Stimulated activated naive CD4-positive, alpha-beta T cell (primary cell): ENCODE measurements around the gene NBAS.
A peak's percentile ranks its signal among the peaks of the same experiment; 100 is the strongest.

ENCODE experiments used
- DNase-seq, 6 experiments: peaks; one replicate each; lab custom pipeline; 2025; lab: John Stamatoyannopoulos, UW

Gene NBAS

DNA sequence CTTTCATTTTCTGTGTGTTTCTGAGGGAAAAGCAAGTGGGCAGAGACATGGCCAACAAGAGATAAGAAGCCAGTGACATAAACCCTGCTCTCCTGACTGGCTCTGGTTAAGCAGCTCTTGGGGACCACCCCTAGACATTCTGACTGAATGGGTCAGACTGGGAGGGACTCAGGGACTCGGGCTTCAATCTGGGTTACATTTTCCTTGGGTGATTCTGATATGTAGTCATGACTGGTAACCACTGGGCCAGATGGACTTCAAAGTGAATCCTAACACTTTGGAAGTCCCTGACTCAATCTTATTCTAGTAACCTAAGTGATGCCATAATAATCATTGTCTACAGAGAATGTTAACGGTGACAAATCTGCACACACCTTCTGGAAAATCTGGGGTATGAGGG lies 397.8 kb downstream of the NBAS start:
- DNase-seq = no peak

DNA sequence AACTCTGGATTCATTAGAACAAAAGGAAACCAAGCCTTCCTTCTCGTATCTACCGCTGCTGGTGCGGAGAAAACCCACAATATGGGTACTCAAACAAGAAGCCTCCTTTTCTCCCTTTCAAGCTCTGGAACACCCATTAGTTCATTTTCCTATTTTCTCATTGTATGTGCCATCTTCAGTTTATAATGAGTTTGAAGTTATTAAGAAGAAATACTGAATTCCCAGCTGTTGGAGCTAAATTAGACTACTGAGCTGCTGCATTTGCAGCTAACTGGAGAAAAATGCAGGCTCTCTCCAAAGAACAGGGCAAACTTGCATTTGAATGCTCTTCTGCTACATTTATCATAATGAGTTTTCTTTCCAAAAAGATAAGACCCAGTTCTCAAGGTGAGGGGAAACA lies 398.5 kb downstream of the NBAS start:
- DNase-seq = no peak

DNA sequence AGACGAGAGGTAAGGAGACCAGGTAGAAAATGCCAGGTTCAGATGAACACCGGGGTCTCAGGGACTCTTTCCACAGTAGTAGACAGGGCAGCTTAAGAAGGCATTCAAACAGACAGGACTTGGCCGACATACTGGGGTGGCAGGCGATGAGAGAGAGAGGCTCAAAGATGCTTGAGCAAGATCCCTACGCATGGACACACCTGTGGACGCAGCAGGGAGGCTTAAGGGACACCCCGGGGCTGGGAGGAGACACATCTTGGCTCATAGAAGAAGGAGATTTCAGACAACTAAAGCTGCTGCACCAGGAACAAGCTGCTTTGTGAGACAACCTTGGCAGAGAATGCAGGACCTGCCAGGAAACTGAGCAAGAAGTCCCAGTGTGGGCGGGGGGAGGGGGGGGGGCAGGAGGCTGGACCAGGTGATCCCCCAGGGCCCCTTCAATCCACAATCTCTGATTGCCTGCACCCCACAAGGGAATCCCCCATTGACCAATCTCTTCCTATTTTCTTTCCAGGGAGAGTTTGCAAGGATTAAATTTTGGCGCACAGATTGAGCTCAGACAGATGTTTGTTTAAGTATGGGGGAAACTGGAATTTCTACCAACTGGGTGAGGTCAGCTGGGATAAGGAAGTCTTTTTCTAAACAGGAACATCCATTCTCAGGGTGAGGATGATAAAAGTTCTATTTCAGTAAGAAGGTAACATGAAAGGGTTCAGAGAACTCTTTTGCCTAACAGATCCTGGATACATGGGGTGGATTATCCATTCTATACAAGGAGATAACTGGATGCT lies 400.7 kb downstream of the NBAS start:
- no peak for DNase-seq

DNA sequence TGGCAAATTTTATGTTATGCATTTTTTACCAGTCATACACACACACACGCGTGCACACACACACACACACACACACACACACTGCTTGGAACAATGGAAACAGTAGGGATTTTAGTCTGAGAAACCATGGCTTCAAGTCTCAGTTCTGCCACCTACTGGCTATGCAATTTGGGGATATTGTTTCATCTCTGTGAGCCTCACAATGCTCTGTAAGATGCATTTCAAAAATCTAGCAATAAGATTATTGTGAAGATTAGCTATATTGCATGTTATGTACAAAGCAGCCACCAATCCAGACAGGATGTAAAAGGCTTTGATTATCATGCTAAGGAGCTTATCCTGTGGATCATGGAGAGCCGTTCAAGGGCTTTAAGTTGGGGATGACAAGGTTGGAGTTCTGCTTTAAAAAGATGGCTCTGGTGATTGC lies 401.4 kb downstream of the NBAS start:
- DNase-seq = peak in 2 of 6 experiments; percentile 4 to 8

DNA sequence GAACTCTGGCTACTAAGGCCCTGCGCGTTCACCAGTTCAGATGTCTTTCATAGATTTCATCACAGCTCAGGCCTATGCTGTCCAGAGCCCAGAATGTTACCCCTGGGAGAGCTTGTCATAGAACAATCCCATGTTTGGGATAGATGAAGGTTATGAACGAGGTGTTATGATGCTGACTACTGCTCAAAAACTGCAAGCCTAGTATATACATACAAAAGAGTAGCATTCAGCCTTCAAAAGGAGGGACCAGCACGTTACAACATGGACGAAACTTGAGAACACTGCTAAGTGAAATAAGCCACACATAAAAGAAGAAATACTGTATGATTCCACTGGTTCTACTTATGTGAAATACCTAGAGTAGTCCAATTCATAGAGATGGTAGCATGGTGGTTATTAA lies 401.9 kb downstream of the NBAS start:
- no peak for DNase-seq

DNA sequence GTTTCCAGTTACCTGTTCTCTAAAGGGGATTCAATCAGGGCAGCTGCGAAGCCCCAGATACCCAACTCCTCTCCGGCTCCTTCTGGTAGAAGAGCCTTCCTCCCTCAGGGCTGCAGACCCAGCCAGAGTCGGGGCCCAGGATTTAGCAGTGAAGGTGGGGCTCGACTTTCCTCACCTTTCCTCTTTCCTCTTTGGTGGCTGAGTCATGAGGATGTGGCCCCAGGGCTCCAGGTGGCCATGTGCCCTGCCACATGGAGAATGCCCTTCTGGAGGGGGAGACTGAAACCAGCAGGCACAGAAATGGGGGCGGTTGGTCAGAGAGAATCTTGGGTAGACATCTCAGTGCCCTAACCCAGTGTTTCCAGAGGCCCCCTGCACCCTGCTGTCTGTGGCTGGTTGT lies 402.6 kb downstream of the NBAS start:
- DNase-seq = no peak

DNA sequence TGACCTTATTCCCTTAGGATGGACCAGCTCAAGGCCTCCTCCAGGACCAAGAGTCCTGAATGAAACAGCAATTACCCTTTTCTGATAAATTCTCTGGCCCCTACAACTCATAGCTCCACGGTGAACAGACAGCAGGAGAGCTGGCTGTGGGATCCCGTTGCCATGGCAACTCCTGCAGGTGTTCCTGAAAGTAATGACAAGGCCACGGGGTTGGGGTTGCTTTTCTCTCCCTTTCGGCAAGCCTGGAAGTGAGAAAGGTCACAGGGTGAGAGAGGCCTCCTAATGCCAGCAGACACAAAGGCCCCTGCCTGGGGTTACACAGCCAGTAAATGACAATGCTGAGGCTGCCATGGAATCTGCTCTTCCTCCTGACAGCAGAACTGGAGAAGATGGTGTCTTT lies 403.0 kb downstream of the NBAS start:
- DNase-seq = no peak

DNA sequence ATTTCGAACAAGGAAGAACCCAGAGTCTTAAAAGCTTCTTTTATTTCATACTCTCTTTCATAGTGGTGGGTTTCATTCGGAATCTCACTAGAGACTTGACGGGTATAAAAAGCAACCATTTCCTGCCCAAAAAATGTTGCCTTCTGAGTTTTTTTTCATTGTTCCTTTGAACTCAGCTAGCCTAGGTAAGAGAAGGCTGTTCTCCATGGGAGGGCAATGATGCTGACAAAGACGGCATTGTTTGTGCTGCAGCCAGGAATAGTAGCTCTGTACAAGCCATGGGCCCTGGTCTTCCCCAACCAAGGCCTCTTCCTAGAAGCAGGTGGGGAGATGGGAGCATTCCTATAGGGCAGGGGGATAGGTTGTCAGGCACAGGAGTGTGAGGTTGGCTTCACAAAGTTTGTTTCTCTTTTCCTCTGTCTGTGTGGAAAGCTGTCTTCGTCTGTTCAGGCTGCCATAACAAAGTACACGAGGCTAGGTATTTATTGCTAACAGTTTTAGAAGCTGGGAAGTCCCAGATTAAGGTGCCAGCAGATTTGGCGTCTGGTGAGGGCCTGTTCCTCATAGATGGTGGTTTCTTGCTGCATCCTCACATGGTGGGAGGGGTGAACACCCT lies 405.1 kb downstream of the NBAS start:
- DNase-seq = peak in 3 of 6 experiments; percentile 8 to 38 (median 18)

DNA sequence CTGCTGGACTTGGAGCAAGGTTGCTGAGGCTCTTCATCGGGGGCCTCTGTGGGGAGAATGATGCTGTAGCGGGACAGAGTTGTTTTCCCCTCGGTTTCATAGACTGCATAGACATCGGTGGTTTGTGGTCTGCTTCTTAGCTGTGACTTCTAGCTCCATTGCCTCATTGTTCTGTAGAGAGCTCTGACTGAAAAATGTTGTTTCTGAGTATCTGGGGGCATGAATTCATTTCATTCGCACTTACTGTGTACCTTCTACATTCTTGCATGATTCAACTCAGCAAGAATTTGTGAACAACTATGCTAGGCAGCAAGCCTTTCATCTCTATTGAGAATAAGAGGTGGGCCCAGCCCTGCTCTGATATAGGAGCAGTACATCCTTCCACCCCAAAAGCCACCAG lies 406.8 kb downstream of the NBAS start:
- DNase-seq = no peak

DNA sequence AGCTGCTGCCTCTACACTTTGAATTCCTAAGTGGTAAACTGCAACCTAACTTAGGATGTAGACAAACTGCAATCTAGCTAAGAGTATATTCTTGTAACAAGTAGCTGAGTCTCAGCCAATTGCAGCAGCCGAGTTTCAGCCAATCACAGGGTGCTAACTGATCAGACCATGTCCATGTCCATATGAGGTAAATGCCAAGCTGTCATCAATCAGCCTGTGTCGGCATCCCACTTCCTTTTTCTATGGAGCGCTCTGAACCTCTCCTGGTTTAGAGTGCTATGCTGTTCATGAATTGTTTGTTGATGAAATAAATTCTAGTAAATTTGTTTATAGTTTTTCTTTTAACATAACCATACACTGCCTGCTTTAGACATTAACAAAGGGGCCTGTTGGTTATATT lies 408.8 kb downstream of the NBAS start:
- DNase-seq = no peak

DNA sequence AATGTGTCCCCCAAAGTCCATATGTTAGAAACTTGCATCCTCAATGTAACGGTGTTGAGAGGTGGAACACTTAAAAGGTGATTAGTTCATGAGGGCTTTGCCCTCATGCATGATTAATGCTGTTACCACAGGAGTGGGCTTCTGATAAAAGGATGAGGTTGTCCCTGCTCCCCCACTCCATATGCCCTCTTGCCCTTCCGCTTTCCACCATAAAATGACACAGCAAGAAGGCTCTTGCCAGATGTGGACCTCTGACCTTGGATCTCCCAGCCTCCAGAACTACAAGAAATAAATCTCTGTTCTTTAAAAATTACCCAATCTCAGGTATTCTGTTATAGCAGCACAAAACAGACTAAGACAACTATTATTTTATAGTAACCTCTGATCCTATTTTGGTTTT lies 412.1 kb downstream of the NBAS start:
- DNase-seq = no peak

DNA sequence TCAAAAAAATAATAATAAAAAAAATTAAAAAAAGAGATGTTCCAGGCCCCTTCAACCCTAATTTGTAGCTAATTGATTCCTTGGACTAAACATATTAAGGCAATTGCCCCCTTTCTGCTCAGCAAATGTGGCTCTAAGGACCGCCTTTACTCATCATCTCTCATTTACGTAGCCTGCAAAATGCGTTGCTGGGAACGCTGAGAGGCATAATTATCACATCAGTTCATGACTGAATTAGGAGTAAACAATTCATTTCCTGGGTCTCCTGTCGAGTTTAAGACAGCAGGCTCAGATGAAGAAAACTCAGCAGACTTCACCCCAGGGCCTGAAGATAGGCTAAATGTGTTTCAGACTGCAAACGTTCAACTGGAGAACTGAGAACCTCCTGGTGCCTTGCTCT lies 413.5 kb downstream of the NBAS start:
- no peak for DNase-seq

DNA sequence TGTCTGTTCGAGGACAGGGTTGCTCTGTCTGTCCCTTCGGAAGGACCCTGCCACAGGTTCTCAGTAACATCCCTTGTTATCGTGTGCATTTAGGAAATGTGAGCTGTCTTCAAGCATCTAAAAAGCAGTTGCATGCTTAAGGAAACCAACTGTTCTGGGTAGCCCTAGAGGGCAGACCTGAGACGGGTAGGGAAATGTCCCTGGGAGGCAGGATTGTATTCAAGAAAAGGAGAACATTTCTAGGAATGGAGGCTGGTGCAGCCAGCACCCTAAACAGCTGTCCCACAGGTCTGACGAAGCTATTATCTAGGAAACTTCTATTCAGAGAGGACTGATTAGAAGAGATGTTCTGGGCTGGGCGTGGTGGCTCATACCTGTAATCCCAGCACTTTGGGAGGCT lies 414.2 kb downstream of the NBAS start:
- DNase-seq = no peak

DNA sequence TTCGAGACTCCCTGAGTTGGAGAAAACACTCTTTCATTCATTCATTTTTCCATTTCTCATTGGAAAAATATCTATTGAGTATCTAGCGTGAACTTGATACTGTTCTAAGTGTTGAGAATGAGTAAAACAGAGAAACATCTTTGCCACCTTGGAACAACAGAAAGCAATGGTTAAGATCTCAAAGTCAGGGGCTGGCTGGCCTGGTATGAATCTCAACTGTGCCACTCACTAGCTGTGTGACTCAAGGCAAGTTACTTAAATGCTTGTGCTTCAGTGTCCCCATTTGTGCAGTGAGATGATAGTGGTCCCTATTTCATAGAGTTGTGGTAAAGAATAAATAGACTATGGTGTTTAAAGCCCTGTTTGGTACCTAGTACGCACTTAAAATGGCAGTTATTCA lies 415.2 kb downstream of the NBAS start:
- DNase-seq = no peak

DNA sequence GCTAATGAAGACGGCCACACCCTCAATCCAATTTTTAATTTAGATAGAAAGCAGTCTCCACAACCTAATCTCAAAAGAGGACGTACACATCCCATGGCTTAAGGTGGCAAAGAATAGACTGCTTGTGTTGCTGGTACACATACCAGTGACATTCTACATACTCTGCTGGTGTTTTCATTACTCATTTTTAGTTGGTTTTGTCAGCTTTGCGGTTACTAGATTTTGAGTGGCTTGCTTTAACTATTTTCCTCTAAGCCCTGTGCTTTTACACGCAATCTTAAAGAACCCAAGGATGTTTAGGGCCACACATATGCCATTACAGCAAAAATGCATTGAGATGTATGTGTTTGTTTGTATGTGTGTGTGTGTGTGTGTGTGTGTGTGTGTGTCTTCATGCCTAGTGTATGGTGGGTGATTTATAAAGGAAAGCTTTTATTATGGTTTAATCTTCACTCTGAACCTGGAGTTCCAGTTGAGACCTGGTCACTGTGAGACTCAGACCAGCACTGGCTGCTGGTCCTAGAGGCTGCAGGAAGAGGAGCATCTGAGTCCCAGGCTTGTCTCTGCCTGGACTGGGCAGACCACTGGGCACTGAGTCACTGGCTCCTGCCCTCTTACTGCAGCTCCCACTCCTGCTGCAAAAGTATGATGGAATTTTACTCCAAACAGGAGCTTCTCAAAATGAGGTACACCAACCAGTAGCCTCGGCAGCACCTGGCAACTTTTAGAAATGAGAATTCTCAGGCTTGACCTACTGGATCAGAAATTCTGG lies 415.9 kb downstream of the NBAS start:
- no peak for DNase-seq

DNA sequence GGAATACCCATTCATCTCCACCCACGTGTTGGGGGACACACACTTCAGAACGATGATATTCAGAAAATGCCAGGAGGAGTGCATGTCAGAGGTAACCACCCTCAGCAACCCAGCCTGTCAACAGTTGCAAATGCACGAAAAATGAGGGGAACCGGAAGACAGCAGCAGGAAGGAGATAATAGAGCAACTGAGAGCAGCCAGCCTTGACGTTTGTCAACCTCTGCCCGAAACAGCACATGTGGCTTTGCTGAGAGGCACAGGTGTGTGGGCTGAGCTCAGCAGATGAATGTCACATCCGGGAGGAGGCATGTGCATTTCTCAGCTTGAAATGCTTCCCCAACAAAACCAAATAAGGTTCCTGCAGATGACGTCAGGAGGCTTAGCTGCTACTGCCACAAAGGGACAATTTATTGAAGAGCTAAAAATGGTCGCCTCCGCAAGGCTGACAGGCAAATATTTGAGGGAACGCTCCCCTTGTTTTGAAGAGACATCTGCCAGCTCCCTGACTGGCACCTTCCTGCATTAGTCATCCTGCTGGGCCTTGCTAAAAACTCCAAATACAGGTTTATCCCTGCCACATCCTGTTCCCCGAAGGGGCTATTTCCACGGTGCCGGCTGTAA lies 419.0 kb downstream of the NBAS start:
- peak; percentile 15 to 79 (median 63) for DNase-seq

DNA sequence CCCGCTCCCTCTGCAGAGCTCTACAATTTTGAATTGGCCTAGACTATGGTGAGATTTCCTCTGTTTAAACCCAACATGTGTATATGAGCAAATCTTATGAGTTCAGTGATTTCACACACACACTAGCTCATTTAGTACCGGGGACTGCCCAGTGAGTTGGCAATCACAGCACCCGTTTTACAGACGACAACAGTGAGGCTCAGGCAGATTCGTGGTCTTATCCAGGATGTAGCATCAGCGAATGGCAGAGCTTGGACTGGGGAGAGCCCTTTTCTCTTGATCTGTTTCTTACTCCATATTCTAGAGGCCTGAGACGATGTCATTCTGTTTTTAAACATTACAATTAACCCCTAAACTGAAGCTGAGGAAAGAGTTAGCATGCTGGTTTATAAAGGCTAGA lies 419.9 kb downstream of the NBAS start:
- DNase-seq = no peak

DNA sequence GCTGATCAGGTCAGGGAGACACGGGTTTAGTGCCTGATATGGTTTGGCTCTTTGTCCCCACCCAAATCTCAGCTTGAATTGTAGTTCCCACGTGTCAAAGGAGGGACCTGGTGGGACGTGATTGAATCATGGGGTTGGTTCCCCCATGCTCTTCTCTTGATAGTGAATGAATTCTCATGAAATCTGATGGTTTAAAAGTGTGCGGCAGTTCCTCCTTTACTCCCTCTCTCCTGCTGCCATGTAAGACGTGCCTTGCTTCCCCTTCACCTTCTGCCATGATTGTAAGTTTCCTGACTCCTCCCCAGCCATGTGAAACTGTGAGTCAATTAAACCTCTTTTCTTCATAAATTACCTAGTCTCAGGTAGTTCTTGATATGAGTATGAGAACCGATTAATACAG lies 424.5 kb downstream of the NBAS start:
- no peak for DNase-seq

DNA sequence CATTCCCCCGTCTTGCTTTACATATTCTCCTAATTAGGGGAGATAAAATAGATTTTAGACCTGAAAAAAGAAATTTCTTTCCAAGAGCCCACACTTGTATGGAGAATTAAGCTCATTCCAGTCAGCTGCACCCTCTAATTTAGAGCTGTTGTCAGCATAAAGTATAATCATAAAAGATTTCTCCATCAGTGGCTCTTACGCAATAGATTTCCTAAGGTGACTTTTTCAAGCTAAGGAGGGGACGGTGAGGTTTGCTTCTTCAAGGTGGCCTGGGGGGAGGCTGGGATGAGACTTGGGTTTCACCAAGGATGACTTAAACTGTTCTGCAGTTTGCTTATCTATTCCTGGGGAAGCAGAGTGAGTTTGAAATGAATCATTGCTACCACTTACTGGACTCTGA lies 426.2 kb downstream of the NBAS start:
- no peak for DNase-seq

DNA sequence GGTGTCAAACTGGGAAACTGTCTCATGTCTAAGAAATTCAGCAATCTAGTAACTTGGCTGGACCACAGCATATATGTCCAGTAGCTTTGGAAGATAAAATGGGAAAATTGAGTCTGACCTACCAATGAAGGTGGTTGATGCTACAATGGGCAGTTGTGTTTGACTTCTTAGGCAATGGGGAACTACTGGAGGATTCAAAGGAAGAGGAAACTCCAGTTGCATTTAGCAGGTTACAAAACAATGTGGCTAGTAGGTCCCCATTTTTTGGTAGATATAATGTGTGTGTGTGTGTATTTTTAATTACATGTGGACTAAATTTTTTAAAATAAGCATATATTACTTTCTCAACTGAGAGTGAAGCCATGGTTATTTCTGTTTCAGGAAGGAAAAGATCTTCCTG lies 427.7 kb downstream of the NBAS start:
- DNase-seq = no peak

DNA sequence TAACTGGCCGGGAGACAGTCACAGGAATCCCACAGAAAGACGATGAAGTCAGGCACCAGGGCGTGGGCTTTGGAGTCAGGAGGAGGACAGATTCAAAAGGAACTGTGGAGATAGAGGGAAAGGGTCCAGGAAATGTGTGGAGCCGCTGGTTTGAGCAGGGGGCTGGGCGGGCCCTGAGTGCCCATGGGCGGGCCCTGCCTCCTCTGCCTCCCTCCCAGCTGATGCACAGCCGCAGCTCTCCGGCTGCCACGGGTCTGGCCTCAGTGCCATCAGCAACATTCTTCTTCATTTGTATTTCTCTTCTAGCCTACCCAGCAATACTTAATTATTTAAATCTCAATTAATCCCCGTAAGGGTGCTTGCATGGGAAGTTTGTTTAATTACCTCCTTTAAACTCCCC lies 432.3 kb downstream of the NBAS start:
- DNase-seq = no peak

DNA sequence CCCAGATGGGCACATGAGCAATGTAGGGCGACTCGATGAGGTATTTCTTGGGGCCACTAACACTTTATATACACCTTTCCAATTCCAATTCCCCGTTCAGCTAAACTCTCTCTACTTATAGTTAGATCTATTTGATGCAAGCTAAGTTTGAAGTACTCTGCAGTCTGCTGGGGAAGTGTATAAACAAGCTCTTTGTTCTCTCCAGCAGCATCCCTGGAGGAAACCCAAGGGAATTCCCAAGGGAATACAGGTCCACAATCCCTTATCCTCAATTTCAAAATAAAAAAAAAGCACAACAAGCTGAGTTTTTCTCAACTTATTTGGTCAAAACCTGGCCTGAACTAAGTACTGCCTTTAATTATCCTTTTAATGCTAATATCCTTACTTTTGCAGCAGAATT lies 433.3 kb downstream of the NBAS start:
- no peak for DNase-seq

DNA sequence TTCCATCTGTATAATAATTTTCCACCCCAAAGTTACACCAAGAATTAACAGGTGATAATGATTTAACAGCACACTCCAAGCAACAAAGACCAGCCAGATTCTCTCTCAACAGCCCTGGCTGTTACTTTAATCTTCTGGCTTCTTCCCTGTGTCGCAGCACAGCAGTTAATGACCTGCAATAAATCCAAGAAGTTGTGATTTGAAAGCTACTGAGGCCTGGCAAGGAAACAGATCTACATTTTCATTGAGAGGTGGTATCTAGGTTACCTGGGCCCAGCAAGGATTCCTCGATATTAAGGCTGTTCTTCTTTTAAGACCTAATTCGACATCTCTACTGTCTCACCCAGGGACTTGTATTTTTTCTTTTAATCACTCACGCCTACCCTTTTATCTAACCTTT lies 433.8 kb downstream of the NBAS start:
- DNase-seq = no peak
